Vagina (tissue), 2 donors: Measurements from ENCODE around the gene OPTC. TPM values are rescaled to one million over a fixed set of nuclear protein-coding genes. Genes with fewer than 3 reads are reported as not detected.
A peak's percentile ranks its signal among the peaks of the same experiment; 100 is the strongest.

Experiments
- DNase-seq, 2 donors: peaks; one replicate each; pipeline ENCODE4 v3.0.0-alpha.2; 2017; ENCODE audit errors: extremely low spot score in 2 of 2
- H3K27ac ChIP-seq: fragments of 200-600 bp; sonication (generic); one replicate; pipeline ENCODE4 v1.5.1; 2019
- H3K27me3 ChIP-seq: fragments of 200-600 bp; sonication (generic); one replicate; pipeline ENCODE4 v1.5.1; 2019
- H3K36me3 ChIP-seq, 2 donors: fragments of 200-600 bp; sonication (generic); one replicate each; pipeline ENCODE4 v1.5.1; 2017 to 2019
- H3K4me1 ChIP-seq: fragments of 200-600 bp; sonication (generic); one replicate; pipeline ENCODE4 v1.5.1; 2019
- H3K4me3 ChIP-seq, 2 donors: fragments of 200-600 bp; sonication (generic); 1 replicate in 1 of 2; 2 replicates in 1 of 2; pipeline ENCODE4 v1.5.1; 2016 to 2019
- H3K9me3 ChIP-seq: fragments of 200-600 bp; sonication (generic); one replicate; pipeline ENCODE4 v1.5.1; 2019
- CTCF ChIP-seq, 3 experiments: fragments of 450-650 bp in 2 of 3; fragments of 200-600 bp in 1 of 3; sonication (generic) in 1 of 3; IDR thresholded peaks; one replicate each; pipeline ENCODE4 v1.5.1; 2017 to 2019; ENCODE audit warnings: antibody characterized with exemption in 3 of 3, mild to moderate bottlenecking in 2 of 3, moderate library complexity in 2 of 3
- POLR2A ChIP-seq, 2 donors: fragments of 450-650 bp; IDR thresholded peaks; one replicate each; pipeline ENCODE4 v1.6.1; 2017; ENCODE audit warnings: antibody characterized with exemption in 2 of 2, mild to moderate bottlenecking in 2 of 2, moderate library complexity in 2 of 2
- POLR2AphosphoS5 ChIP-seq, 2 donors: sonication (generic); formaldehyde crosslinking; IDR thresholded peaks; one replicate each; pipeline ENCODE4 v1.9.0; 2017; ENCODE audit warnings: antibody characterized with exemption in 2 of 2, mild to moderate bottlenecking in 2 of 2, low read depth in 1 of 2; ENCODE audit not compliant: insufficient read depth in 1 of 2
- intact Hi-C: fragments of 100-400 bp; cut with DNase I; formaldehyde crosslinking; loops from one replicate; pipeline ENCODE4 v1.15.1; 2023
- total RNA-seq: library from RNA; depleted of rRNA; stranded (reverse); fragments of >200 nt; gene quantifications from one replicate; pipeline ENCODE4 v1.2.3, GENCODE V29; 2016

The OPTC gene
- total RNA-seq, 1 donor from 2014 or later = not detected

- Histone ChIP-seq H3K27me3 (no peaks in the 10 kb centered on the region), H3K4me3 (no peak overlapping the region), H3K27ac (peak overlapping the region; percentile 68), H3K36me3 (no peaks in the 10 kb centered on the region), H3K4me1 (peaks cover 20% of the 10 kb centered on the region), H3K9me3 (no peaks in the 10 kb centered on the region)
- TF ChIP-seq CTCF (IDR thresholded peaks at IDR 0.05) (no peak), POLR2AphosphoS5 (IDR thresholded peaks at IDR 0.05; ENCODE audit: insufficient read depth in 1 of 2, low read depth in 1 of 2) (no peak), POLR2A (IDR thresholded peaks at IDR 0.05) (no peak)
- intact Hi-C loops = no loop called here
- no peak for DNase-seq
Observed at GRCh38 chr1:203534012-203534411, 40.1 kb downstream of the OPTC start.

GRCh38 chr1:203534526-203534925 is 40.6 kb downstream of the OPTC start:
- intact Hi-C loops = no loop called here
- Histone ChIP-seq H3K36me3 (no peaks in the 10 kb centered on the region), H3K4me3 (no peak overlapping the region), H3K4me1 (peaks cover 20% of the 10 kb centered on the region), H3K27me3 (no peaks in the 10 kb centered on the region), H3K27ac (peak overlapping the region; percentile 68), H3K9me3 (no peaks in the 10 kb centered on the region)
- no peak for DNase-seq
- no peak for TF ChIP-seq CTCF (IDR thresholded peaks at IDR 0.05)
- peak; percentile 25 to 82 for TF ChIP-seq POLR2AphosphoS5 (IDR thresholded peaks at IDR 0.05; ENCODE audit: insufficient read depth in 1 of 2, low read depth in 1 of 2)

GRCh38 chr1:203536575-203536974 is 42.6 kb downstream of the OPTC start:
- Histone ChIP-seq H3K9me3 (no peaks in the 10 kb centered on the region), H3K4me1 (peaks cover 20% of the 10 kb centered on the region), H3K27ac (no peak overlapping the region), H3K4me3 (no peak overlapping the region), H3K36me3 (no peaks in the 10 kb centered on the region), H3K27me3 (no peaks in the 10 kb centered on the region)
- TF ChIP-seq CTCF (IDR thresholded peaks at IDR 0.05) = no peak
- TF ChIP-seq POLR2AphosphoS5 (IDR thresholded peaks at IDR 0.05; ENCODE audit: insufficient read depth in 1 of 2, low read depth in 1 of 2) = no peak
- no peak for TF ChIP-seq POLR2A (IDR thresholded peaks at IDR 0.05)
- no peak for DNase-seq
- intact Hi-C loops = no loop called here

GRCh38 chr1:203536980-203537455 is 43.1 kb downstream of the OPTC start:
- H3K9me3 ChIP-seq = no peaks in the 10 kb centered on the region
- DNase-seq = no peak
- intact Hi-C loops = no loop called here
- no peaks in the 10 kb centered on the region for H3K27me3 ChIP-seq
- H3K36me3 ChIP-seq = no peaks in the 10 kb centered on the region
- no peak overlapping the region for H3K4me3 ChIP-seq
- no peak overlapping the region for H3K27ac ChIP-seq
- peaks cover 20% of the 10 kb centered on the region for H3K4me1 ChIP-seq
- TF ChIP-seq CTCF (IDR thresholded peaks at IDR 0.05) = no peak
- TF ChIP-seq POLR2AphosphoS5 (IDR thresholded peaks at IDR 0.05; ENCODE audit: insufficient read depth in 1 of 2, low read depth in 1 of 2) = no peak
- no peak for TF ChIP-seq POLR2A (IDR thresholded peaks at IDR 0.05)

GRCh38 chr1:203537806-203538464 is 44.0 kb downstream of the OPTC start:
- no peak for DNase-seq
- Histone ChIP-seq H3K4me1 (peaks cover 20% of the 10 kb centered on the region), H3K27me3 (no peaks in the 10 kb centered on the region), H3K27ac (no peak overlapping the region), H3K4me3 (no peak overlapping the region), H3K36me3 (no peaks in the 10 kb centered on the region), H3K9me3 (no peaks in the 10 kb centered on the region)
- TF ChIP-seq CTCF (IDR thresholded peaks at IDR 0.05) (no peak), POLR2A (IDR thresholded peaks at IDR 0.05) (no peak), POLR2AphosphoS5 (IDR thresholded peaks at IDR 0.05; ENCODE audit: insufficient read depth in 1 of 2, low read depth in 1 of 2) (no peak)
- intact Hi-C loops = no loop called here
